ENCODE measurements around the gene TMCC1. TPM values are rescaled to one million over a fixed set of nuclear protein-coding genes. Genes with fewer than 3 reads are reported as not detected.

The TMCC1 gene
- total and polyA plus RNA-seq, 7 donors = 12.4 to 55.0 (median 38.1) TPM

GRCh38 chr3:129616291-129616690 lies 277.2 kb downstream of the TMCC1 start:
- WGBS, 3 donors = 51 to 66% (median 53%) methylated on average over 8 of the region's 8 CpGs
- Histone ChIP-seq H3K27me3 (ENCODE audit: insufficient read depth in 3 of 3, low read length in 2 of 3) (no peaks in the 10 kb centered on the region), H3K4me3 (no peak overlapping the region), H3K4me1 (peaks cover 18% of the 10 kb centered on the region), H3K36me3 (ENCODE audit: insufficient read depth in 1 of 2, low read depth in 1 of 2) (no peaks in the 10 kb centered on the region), H3K9me3 (no peaks in the 10 kb centered on the region), H3K27ac (no peak overlapping the region)
- no peak for DNase-seq
- no peak for ATAC-seq
- TF ChIP-seq CTCF (IDR thresholded peaks at IDR 0.05) = no peak
- intact Hi-C loops (cut with DNase I) = no loop called here

GRCh38 chr3:129615751-129616281 lies 277.7 kb downstream of the TMCC1 start:
- peak in 1 of 2 donors; percentile 55 for DNase-seq

GRCh38 chr3:129614927-129615363 lies 278.6 kb downstream of the TMCC1 start:
- no peak for TF ChIP-seq CTCF (IDR thresholded peaks at IDR 0.05)
- H3K36me3 ChIP-seq (ENCODE audit: insufficient read depth in 1 of 2, low read depth in 1 of 2) = no peaks in the 10 kb centered on the region
- no peak overlapping the region for H3K4me3 ChIP-seq
- peak in 2 of 4 donors; percentile 23 to 47 for ATAC-seq
- H3K27me3 ChIP-seq (ENCODE audit: insufficient read depth in 3 of 3, low read length in 2 of 3) = no peaks in the 10 kb centered on the region
- DNase-seq = peak; percentile 41 to 69
- peaks cover 18% of the 10 kb centered on the region for H3K4me1 ChIP-seq
- no peaks in the 10 kb centered on the region for H3K9me3 ChIP-seq
- H3K27ac ChIP-seq = no peak overlapping the region
- WGBS, 3 donors = 41 to 66% (median 42%) methylated on average over 5 of the region's 5 CpGs
- intact Hi-C loops (cut with DNase I) = no loop called here

More at GRCh38 chr3:129615751-129616281, 277.7 kb downstream of the TMCC1 start:
- intact Hi-C loops (cut with DNase I) = no loop called here
- Histone ChIP-seq H3K4me1 (peaks cover 18% of the 10 kb centered on the region), H3K9me3 (no peaks in the 10 kb centered on the region), H3K4me3 (no peak overlapping the region), H3K27ac (peak overlapping the region; percentile 25), H3K36me3 (ENCODE audit: insufficient read depth in 1 of 2, low read depth in 1 of 2) (no peaks in the 10 kb centered on the region), H3K27me3 (ENCODE audit: insufficient read depth in 3 of 3, low read length in 2 of 3) (no peaks in the 10 kb centered on the region)
- no peak for TF ChIP-seq CTCF (IDR thresholded peaks at IDR 0.05)
- peak in 2 of 4 donors; percentile 3 to 14 for ATAC-seq
- 70 to 75% (median 73%) methylated on average over 8 of the region's 8 CpGs for WGBS, 3 donors

- H3K36me3 ChIP-seq (ENCODE audit: insufficient read depth in 1 of 2, low read depth in 1 of 2) = no peaks in the 10 kb centered on the region
- no peaks in the 10 kb centered on the region for H3K9me3 ChIP-seq
- H3K27ac ChIP-seq = no peak overlapping the region
- intact Hi-C loops (cut with DNase I) = no loop called here
- 82 to 87% (median 86%) methylated on average over 9 of the region's 9 CpGs for whole genome bisulfite sequencing, 3 donors
- H3K4me1 ChIP-seq = peaks cover 15% of the 10 kb centered on the region
- ATAC-seq (no peak), DNase-seq (peak; percentile 10 to 41)
- H3K4me3 ChIP-seq = no peak overlapping the region
- H3K27me3 ChIP-seq (ENCODE audit: insufficient read depth in 3 of 3, low read length in 2 of 3) = no peaks in the 10 kb centered on the region
- no peak for TF ChIP-seq CTCF (IDR thresholded peaks at IDR 0.05)
Observed at GRCh38 chr3:129614435-129614834, 279.1 kb downstream of the TMCC1 start.

GRCh38 chr3:129613367-129613740 lies 280.2 kb downstream of the TMCC1 start:
- Histone ChIP-seq H3K27ac (no peak overlapping the region), H3K36me3 (ENCODE audit: insufficient read depth in 1 of 2, low read depth in 1 of 2) (no peaks in the 10 kb centered on the region), H3K9me3 (no peaks in the 10 kb centered on the region), H3K27me3 (ENCODE audit: insufficient read depth in 3 of 3, low read length in 2 of 3) (no peaks in the 10 kb centered on the region), H3K4me1 (peaks cover 9% of the 10 kb centered on the region), H3K4me3 (no peak overlapping the region)
- no peak for TF ChIP-seq CTCF (IDR thresholded peaks at IDR 0.05)
- 86 to 92% (median 87%) methylated on average over 3 of the region's 3 CpGs for WGBS, 3 donors
- ATAC-seq = no peak
- DNase-seq = peak in 1 of 2 donors; percentile 8
- intact Hi-C loops (cut with DNase I) = no loop called here

All from psoas muscle (tissue), 8 donors.